HG02759 (cell line): ENCODE data around the gene GALNT11.

ENCODE experiments used
- ATAC-seq: cut with Tn5 transposase; IDR thresholded peaks from one replicate; pipeline ENCODE4 v1.9.1; 2021; ENCODE audit warnings: mild to moderate bottlenecking, moderate library complexity; ENCODE audit not compliant: unreplicated experiment

The GALNT11 gene

GRCh38 chr7:152144557-152145245 lies 119.2 kb downstream of the GALNT11 start:
- ATAC-seq, result no peak

GRCh38 chr7:152145853-152146466 lies 120.5 kb downstream of the GALNT11 start:
- no peak for ATAC-seq

- ATAC-seq, result no peak
Observed at GRCh38 chr7:152148706-152149105, 123.2 kb downstream of the GALNT11 start.

- no peak for ATAC-seq
Observed at GRCh38 chr7:152149363-152149762, 123.9 kb downstream of the GALNT11 start.

DNA sequence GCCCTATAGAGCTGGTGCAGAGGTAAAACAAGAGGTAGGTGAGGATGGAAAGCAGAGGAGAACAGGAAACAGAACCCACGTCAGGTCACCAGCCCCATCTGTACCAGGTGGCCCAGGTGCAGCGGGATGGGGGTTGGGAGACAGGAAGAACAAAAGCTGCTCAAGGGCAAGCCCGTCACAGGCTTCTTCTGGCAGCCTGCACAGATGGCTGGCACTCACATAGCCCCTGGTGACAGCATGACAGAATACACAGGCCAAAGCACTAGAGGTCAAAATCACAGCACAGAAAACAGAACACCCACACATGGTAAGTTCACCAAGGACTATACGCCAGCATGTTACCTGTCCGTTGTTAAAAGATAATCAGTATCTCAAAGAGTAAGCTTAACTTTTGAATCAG lies 126.8 kb downstream of the GALNT11 start:
- no peak for ATAC-seq

DNA sequence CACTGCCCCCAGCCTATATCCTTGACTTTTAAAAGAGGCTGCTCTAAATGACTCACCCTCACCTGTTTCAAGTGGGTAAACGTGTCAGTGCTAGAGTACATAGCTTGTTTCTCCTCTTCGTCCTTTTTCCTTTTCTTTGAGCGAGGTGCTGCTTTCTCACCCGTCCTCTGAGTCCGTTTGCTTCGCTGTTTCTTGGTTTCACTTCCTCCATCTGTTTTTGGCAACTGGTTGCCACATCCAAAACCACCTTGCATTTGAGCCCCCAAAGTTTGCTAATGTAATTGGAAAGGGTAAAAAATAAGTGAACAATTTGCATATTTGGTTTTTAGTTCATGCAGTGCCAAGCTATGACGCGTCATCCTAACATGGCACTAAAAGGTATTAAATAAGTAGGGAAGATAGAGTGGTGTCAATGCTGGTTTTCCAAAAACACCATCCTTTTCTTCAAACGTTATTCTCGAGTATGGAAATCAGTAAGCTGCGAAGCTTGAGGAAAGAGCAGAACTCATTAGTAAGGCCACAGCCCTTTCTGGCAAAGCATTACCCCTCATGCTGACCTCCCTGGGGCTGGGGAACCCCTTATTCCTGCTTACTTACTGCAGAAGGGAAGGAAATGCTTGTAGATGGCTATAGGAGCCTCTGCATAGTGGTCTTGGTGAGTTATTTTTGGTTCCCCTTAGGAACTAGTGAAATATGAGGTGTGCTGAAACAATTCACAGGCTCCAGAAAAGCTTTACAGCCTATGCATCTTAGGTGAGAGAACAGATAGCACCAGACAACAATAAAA lies 133.5 kb downstream of the GALNT11 start:
- peak; percentile 89 for ATAC-seq

DNA sequence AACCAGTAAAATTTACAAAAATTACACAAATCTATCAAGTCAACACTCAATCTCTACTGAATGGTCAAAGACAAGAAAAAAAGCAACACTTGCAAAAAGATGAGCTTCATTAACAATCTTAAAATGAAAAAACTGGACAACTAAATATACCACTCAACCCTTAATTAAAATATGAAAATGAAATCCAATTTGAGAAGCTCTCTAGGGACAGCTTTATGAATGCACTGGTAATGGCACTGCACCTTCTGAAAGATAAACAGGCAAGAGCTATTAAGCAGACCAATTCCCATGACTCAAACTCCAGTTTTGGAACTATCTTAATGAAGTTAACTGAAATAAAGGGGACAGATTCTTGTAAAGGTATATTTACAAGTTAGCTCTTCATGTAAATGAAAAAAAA lies 135.7 kb downstream of the GALNT11 start:
- no peak for ATAC-seq

- no peak for ATAC-seq
Observed at GRCh38 chr7:152162287-152162686, 136.8 kb downstream of the GALNT11 start.
